ENCODE results near the gene IL27RA. TPM values are rescaled to one million over a fixed set of nuclear protein-coding genes. Genes with fewer than 3 reads are reported as not detected.

IL27RA gene
- total RNA-seq, 1 donor from 2014 or later: 1.9 TPM

DNA sequence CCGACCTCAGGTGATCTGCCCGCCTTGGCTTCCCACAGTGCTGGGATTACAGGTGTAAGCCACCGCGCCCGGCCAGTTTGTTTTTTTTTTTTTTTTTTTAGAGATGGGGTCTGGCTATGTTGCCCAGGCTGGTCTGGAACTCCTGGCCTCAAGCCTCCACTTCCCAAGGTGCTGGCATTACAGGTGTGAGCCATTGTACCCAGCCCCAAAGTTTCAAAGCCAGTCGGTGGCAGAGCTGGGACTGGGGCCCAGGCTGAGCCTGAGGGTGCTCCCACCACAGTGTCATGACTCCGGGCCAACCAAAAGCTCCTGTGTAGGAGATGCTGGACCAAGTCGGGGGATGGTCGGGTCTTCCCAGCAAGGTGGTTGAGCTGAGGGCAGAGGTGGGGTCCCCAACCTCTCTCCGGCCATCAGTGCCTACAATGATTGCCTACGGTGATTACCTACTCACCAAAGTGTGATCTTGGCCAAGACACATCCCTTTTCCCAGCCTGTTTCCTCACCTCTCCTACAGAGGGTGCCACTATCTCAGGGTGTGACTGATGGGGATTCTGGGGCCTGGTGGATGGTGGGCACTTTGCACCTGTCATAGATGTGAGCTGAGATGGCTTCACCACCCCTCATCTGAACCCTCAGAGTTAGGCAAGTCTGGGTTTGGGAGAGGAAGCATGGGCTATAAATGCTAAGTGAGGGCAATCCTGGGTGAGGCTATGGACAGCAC is 64.9 kb downstream of the IL27RA start:
- Mint-ChIP-seq H3K4me1 (ENCODE audit: unreplicated experiment) (peaks cover 10% of the 10 kb centered on the region), H3K27ac (ENCODE audit: unreplicated experiment) (no peak overlapping the region), H3K4me3 (ENCODE audit: unreplicated experiment) (no peak overlapping the region), H3K27me3 (ENCODE audit: unreplicated experiment) (no peaks in the 10 kb centered on the region), H3K36me3 (ENCODE audit: unreplicated experiment) (peaks cover 16% of the 10 kb centered on the region), H3K9me3 (ENCODE audit: unreplicated experiment) (no peaks in the 10 kb centered on the region)
- no peak for DNase-seq (ENCODE audit: extremely low spot score, unreplicated experiment)
- TF ChIP-seq, protein P1, sequence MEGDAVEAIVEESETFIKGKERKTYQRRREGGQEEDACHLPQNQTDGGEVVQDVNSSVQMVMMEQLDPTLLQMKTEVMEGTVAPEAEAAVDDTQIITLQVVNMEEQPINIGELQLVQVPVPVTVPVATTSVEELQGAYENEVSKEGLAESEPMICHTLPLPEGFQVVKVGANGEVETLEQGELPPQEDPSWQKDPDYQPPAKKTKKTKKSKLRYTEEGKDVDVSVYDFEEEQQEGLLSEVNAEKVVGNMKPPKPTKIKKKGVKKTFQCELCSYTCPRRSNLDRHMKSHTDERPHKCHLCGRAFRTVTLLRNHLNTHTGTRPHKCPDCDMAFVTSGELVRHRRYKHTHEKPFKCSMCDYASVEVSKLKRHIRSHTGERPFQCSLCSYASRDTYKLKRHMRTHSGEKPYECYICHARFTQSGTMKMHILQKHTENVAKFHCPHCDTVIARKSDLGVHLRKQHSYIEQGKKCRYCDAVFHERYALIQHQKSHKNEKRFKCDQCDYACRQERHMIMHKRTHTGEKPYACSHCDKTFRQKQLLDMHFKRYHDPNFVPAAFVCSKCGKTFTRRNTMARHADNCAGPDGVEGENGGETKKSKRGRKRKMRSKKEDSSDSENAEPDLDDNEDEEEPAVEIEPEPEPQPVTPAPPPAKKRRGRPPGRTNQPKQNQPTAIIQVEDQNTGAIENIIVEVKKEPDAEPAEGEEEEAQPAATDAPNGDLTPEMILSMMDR (IDR thresholded peaks at IDR 0.05): no peak

DNA sequence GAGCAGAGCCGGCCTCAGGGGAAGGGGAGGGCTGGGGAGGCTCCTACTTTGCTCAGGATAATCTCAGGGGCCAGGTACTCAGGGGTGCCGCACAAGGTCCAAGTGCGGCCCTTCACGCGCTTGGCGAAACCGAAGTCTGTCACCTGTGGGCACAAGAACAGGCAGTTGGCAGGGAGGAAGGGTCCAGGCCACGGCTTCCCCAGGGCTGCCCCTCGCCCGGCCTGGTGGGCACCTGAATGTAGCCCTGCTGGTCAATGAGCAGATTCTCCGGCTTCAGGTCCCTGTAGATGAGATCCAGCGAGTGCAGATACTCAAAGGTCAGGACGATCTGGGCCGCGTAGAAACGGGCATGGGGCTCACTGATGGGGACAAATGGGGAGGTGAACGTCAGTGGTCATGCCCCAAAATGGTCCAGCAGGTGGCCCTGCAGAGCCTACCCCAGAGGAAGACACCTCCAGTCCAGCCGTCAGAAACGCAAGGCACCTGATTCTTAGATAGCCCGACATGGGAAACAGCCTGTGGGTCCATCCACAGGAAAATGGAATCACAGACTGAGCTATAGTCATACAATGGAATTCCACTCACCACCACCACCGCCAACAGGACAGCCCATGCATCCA is 66.1 kb downstream of the IL27RA start:
- H3K36me3 Mint-ChIP-seq (ENCODE audit: unreplicated experiment): peaks cover 16% of the 10 kb centered on the region
- no peaks in the 10 kb centered on the region for H3K9me3 Mint-ChIP-seq (ENCODE audit: unreplicated experiment)
- H3K27ac Mint-ChIP-seq (ENCODE audit: unreplicated experiment): no peak overlapping the region
- TF ChIP-seq, protein P1 (IDR thresholded peaks at IDR 0.05): peak; percentile 23
- H3K27me3 Mint-ChIP-seq (ENCODE audit: unreplicated experiment): no peaks in the 10 kb centered on the region
- no peak for DNase-seq (ENCODE audit: extremely low spot score, unreplicated experiment)
- no peak overlapping the region for H3K4me3 Mint-ChIP-seq (ENCODE audit: unreplicated experiment)
- peaks cover 2% of the 10 kb centered on the region for H3K4me1 Mint-ChIP-seq (ENCODE audit: unreplicated experiment)

DNA sequence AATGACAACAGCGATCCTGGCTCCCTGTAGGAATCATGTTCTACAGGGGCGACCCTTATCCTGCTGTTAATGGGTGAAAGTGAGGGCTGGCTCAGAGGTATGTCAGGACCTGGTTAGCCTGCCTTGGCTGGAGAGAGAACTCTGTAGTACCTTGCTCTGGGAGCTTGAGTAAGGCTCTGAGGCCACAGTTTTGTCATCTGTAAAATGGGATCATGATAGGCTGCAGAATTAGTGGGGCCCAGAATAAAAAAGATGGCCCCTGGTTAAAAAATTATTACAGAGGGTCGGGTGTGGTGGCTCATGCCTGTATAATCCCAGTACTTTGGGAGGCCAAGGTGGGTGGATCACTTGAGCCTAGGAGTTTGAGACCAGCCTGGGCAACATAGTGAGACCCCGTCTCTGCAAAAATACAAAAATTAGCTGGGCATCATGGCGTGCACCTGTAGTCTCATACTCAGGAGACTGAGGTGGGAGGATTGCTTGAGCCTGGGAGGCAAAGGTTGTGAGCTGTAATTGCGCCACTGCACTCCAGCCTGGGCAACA is 69.5 kb downstream of the IL27RA start:
- Mint-ChIP-seq H3K4me1 (ENCODE audit: unreplicated experiment) (no peaks in the 10 kb centered on the region), H3K27me3 (ENCODE audit: unreplicated experiment) (no peaks in the 10 kb centered on the region), H3K4me3 (ENCODE audit: unreplicated experiment) (no peak overlapping the region), H3K27ac (ENCODE audit: unreplicated experiment) (no peak overlapping the region), H3K36me3 (ENCODE audit: unreplicated experiment) (peaks cover 17% of the 10 kb centered on the region), H3K9me3 (ENCODE audit: unreplicated experiment) (no peaks in the 10 kb centered on the region)
- no peak for DNase-seq (ENCODE audit: extremely low spot score, unreplicated experiment)
- TF ChIP-seq, protein P1 (IDR thresholded peaks at IDR 0.05): no peak

DNA sequence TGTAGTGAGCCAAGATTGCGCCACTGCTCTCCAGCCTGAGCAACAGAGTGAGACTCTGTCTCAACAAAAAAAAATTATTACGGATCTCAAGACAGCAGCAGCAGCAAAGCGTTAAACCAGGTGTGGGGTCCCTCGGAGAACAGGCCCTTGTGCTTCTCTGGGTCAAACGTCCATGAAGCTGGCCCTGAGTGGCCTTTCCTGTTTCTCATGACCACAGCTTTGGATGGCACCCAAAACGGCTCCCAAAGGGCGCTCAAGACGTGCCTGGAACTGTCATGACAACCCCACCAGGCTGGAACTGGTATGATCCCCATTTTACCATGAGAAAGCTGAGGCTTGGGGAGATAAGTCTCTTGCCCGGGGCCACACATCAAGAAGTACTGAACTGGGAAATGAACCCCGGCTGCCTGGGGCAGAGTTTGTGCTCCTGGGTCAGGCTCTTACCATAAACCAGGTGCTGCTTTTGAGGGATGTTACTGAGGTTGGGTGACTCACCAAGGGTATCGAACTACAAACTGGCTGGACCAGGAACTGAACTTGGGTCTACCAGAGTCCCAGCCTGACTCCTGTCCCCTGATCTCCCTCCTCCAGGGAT is 70.6 kb downstream of the IL27RA start:
- H3K9me3 Mint-ChIP-seq (ENCODE audit: unreplicated experiment): no peaks in the 10 kb centered on the region
- H3K36me3 Mint-ChIP-seq (ENCODE audit: unreplicated experiment): peaks cover 11% of the 10 kb centered on the region
- TF ChIP-seq, protein P1 (IDR thresholded peaks at IDR 0.05): no peak
- no peak for DNase-seq (ENCODE audit: extremely low spot score, unreplicated experiment)
- no peak overlapping the region for H3K4me3 Mint-ChIP-seq (ENCODE audit: unreplicated experiment)
- no peak overlapping the region for H3K27ac Mint-ChIP-seq (ENCODE audit: unreplicated experiment)
- H3K4me1 Mint-ChIP-seq (ENCODE audit: unreplicated experiment): no peaks in the 10 kb centered on the region
- no peaks in the 10 kb centered on the region for H3K27me3 Mint-ChIP-seq (ENCODE audit: unreplicated experiment)

DNA sequence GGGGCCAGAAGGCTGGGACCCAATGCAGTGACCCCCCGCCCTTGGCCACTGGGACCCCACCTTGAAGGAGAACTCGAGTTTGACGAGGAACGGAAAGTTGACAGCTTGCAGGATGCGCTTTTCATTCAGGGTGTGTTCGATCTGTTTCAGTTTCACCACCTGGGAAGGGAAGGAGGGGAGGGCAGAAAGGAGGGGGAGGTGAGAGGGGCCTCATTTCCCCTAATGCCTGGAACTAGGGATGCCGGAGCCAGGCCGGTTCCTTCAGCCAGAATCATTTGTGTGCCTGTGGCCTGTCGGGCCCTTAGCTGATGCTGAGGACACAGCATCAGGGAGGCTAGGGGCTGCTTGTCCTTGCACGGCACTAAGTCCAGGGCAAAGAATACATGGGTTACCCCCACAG is 71.2 kb downstream of the IL27RA start:
- Mint-ChIP-seq H3K36me3 (ENCODE audit: unreplicated experiment) (peaks cover 11% of the 10 kb centered on the region), H3K27me3 (ENCODE audit: unreplicated experiment) (no peaks in the 10 kb centered on the region), H3K4me1 (ENCODE audit: unreplicated experiment) (no peaks in the 10 kb centered on the region), H3K27ac (ENCODE audit: unreplicated experiment) (no peak overlapping the region), H3K4me3 (ENCODE audit: unreplicated experiment) (no peak overlapping the region), H3K9me3 (ENCODE audit: unreplicated experiment) (no peaks in the 10 kb centered on the region)
- no peak for DNase-seq (ENCODE audit: extremely low spot score, unreplicated experiment)
- TF ChIP-seq, protein P1 (IDR thresholded peaks at IDR 0.05): no peak

Measured in osteocyte (in vitro differentiated cells).